Ascending aorta (tissue), 2 donors: Measurements from ENCODE around the gene IFITM2. TPM values are rescaled to one million over a fixed set of nuclear protein-coding genes. Genes with fewer than 3 reads are reported as not detected.
"Not testable (repeated sequence)": the region's sequence is repeated elsewhere in the genome, so short reads cannot be mapped to it uniquely, and the experiment has no call there.

ENCODE experiments used
- DNase-seq, 2 donors: peaks; one replicate each; pipeline ENCODE4 v3.0.0-alpha.2; 2019; ENCODE audit warnings: low spot score in 2 of 2
- H3K27ac ChIP-seq, 2 donors: fragments of 200-600 bp; sonication (generic); one replicate each; pipeline ENCODE4 v1.5.1; 2016 to 2017; ENCODE audit warnings: mild to moderate bottlenecking in 1 of 2
- H3K27me3 ChIP-seq: fragments of 200-600 bp; sonication (generic); one replicate; pipeline ENCODE4 v1.5.1; 2017
- H3K36me3 ChIP-seq, 2 donors: fragments of 200-600 bp; sonication (generic); one replicate each; pipeline ENCODE4 v1.5.1; 2016
- H3K4me1 ChIP-seq, 2 donors: fragments of 200-600 bp; sonication (generic); one replicate each; pipeline ENCODE4 v1.5.1; 2016 to 2017; ENCODE audit warnings: mild to moderate bottlenecking in 1 of 2
- H3K4me3 ChIP-seq, 2 donors: fragments of 200-600 bp; sonication (generic); one replicate each; pipeline ENCODE4 v1.5.1; 2016 to 2017; ENCODE audit warnings: mild to moderate bottlenecking in 1 of 2
- H3K9me3 ChIP-seq, 2 donors: fragments of 200-600 bp; sonication (generic); one replicate each; pipeline ENCODE4 v1.5.1; 2016
- intact Hi-C: fragments of 100-400 bp; cut with DNase I; formaldehyde crosslinking; loops from one replicate; pipeline ENCODE4 v1.15.1; 2023
- total RNA-seq: library from RNA; depleted of rRNA; stranded (reverse); fragments of >200 nt; gene quantifications from one replicate; pipeline ENCODE4 v1.1.0, GENCODE V29; 2016
- TF ChIP-seq, protein P1 (sequence below), 3 experiments: fragments of 200-600 bp in 2 of 3; fragments of 450-650 bp in 1 of 3; sonication (generic) in 2 of 3; IDR thresholded peaks; one replicate each; pipeline ENCODE4 v1.5.1; 2016 to 2019; ENCODE audit warnings: antibody characterized with exemption in 3 of 3, mild to moderate bottlenecking in 1 of 3, moderate library complexity in 1 of 3

Gene IFITM2
- total RNA-seq, 1 donor from 2014 or later = 1,131 TPM

DNA sequence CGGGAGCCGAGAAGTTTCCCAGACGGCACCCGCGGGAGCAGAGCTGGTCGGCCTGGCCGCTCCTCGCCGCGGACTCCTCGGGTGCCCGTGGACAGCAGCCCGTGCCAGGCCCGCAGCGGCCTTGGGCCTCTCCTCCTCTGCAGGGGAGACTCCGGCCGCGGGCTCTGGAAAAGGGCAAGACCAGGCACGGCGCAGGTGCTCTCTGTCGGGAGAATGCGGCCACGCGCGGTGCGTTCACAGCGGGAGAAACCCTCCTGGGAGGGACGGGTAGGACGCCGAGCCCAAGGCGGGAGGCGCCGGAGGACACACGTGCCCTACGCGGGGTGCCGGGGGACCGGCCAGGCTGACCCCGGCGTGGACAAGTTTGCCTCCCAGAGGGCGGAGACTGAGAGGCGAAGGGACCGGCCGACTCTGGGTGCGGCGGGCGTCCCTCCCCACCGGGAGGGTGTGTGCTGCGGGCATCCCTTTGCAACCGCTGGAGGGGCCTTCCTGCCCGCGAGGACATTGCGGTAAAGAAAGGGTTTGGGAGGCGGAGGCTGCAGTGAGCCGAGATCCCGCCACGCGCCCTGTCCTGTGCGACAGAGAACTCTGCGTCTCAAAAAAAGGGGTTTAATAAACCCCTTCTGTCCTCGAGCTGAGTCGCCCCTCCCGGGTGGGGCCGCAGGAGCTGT, 8.6 kb downstream of the IFITM2 start:
- DNase-seq = no peak
- Histone ChIP-seq H3K9me3 (no peaks in the 10 kb centered on the region), H3K4me3 (peak overlapping the region; percentile 47 to 62), H3K4me1 (peaks cover 0 to 10% of the 10 kb centered on the region in 2 donors), H3K27ac (peak overlapping the region; percentile 6 to 66), H3K36me3 (no peaks in the 10 kb centered on the region), H3K27me3 (no peaks in the 10 kb centered on the region)
- intact Hi-C loops = no loop called here
- TF ChIP-seq, protein P1, sequence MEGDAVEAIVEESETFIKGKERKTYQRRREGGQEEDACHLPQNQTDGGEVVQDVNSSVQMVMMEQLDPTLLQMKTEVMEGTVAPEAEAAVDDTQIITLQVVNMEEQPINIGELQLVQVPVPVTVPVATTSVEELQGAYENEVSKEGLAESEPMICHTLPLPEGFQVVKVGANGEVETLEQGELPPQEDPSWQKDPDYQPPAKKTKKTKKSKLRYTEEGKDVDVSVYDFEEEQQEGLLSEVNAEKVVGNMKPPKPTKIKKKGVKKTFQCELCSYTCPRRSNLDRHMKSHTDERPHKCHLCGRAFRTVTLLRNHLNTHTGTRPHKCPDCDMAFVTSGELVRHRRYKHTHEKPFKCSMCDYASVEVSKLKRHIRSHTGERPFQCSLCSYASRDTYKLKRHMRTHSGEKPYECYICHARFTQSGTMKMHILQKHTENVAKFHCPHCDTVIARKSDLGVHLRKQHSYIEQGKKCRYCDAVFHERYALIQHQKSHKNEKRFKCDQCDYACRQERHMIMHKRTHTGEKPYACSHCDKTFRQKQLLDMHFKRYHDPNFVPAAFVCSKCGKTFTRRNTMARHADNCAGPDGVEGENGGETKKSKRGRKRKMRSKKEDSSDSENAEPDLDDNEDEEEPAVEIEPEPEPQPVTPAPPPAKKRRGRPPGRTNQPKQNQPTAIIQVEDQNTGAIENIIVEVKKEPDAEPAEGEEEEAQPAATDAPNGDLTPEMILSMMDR (IDR thresholded peaks at IDR 0.05) = no peak

GRCh38 chr11:316891-317301, 9.3 kb downstream of the IFITM2 start:
- no peak for DNase-seq
- Histone ChIP-seq H3K27ac (peak overlapping the region; percentile 61 to 66), H3K4me3 (peak overlapping the region; percentile 47 to 53), H3K27me3 (no peaks in the 10 kb centered on the region), H3K9me3 (no peaks in the 10 kb centered on the region), H3K4me1 (peaks cover 0 to 7% of the 10 kb centered on the region in 2 donors), H3K36me3 (no peaks in the 10 kb centered on the region)
- TF ChIP-seq, protein P1 (IDR thresholded peaks at IDR 0.05) = no peak
- intact Hi-C loops = no loop called here

DNA sequence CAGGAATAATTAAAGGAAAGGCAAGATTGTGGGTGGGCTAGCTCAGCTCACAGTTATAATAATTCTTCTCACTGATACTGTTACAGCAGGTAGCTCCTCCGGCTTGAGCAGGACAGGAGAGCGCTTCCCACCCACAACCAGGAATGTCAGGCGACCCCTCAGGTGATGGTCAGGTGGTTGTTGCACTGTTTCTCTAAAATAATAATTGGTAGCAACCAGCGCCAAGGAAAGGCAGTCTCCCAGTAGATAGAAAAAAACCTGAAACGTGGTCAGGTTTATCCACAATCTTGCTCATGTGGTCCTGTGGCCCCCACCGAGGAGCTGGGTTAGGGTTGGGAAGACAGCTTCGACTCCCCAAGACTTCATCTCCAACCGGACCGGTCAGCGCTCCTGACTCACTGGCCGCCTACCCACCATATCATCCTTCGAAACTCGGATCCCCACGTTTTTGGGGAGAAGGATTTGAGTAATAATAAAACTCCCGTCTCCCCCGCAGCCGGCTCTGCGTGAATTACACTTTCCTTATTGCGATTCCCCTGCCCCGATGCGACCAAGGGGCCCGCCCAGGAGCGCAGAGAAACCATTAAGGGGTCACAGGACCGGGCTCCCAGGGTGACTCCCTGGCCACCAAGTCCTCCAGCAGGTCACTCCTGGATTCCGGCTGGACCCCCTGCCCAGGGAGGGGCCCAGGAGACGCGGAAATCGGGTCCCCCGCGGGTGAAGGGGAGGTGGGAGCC, 10.2 kb downstream of the IFITM2 start:
- H3K27me3 ChIP-seq, DNase-seq, intact Hi-C loops, H3K4me1 ChIP-seq, H3K9me3 ChIP-seq, H3K36me3 ChIP-seq: not testable (repeated sequence)
- Histone ChIP-seq H3K27ac (peak overlapping the region; percentile 45 to 61), H3K4me3 (peak overlapping the region in 1 of 2 donors; percentile 53)

DNA sequence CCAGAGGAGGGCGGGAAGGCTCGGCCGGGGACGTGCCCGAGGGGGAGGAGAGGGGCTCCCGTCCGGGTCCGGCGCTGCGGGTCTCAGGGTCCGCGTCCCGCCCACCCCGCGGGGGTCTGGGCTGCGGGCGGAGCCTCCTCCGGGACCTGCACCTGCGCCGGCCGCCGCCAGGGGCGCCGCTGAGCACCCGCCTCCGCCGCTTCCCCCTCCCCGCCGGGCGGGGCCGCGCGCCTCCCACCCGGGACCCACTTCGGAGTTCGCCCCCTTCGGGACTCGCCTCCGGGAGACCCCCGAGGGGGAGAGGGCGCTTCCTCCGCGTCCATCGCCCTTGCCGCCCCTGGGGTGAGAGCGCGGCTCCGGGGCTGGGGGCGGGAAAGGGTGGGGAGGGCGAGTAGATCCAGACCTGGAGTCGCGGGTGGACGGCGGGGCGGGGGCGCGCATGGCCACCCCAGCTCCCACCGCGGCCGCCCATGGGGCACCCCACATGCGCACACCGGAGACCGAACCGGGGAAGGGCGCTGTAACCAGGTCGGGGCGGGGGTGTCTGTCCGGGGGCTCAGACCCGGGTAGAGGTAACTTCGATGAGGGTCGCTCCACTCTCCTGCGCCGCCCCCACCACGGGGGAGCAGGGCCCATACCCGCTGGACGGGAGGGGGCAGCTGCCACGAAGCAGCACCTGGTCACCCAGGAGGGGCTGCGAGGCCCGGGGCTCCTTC, 10.9 kb downstream of the IFITM2 start:
- H3K27me3 ChIP-seq, intact Hi-C loops, DNase-seq, H3K36me3 ChIP-seq, H3K9me3 ChIP-seq, H3K4me1 ChIP-seq: not testable (repeated sequence)
- Histone ChIP-seq H3K4me3 (peak overlapping the region; percentile 51 to 83), H3K27ac (peak overlapping the region; percentile 92 to 94)

GRCh38 chr11:319121-319887, 11.7 kb downstream of the IFITM2 start:
- H3K4me1 ChIP-seq, intact Hi-C loops, H3K27me3 ChIP-seq, H3K36me3 ChIP-seq, H3K9me3 ChIP-seq: not testable (repeated sequence)
- Histone ChIP-seq H3K27ac (peak overlapping the region; percentile 92 to 94), H3K4me3 (peak overlapping the region; percentile 51 to 83)
- peak in 1 of 2 donors; percentile 72 for DNase-seq
- TF ChIP-seq, protein P1 (IDR thresholded peaks at IDR 0.05) = peak in 1 of 3 experiments; percentile 15

DNA sequence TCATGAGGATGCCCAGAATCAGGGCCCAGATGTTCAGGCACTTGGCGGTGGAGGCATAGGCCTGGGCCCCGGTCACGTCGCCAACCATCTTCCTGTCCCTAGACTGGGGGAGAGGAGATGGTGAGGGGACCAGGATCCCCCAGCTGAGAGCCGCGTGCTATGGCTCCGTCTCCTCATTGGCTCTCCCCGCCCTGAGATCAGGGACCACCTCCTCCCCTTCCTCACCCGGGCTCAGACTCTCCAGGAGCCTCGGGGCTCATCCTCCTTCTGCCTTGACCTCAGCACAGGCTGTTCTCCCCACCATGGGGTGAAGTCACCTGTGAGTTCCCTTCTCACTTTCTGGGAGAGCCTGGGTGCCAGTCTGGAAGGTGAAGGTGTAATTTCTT, 12.3 kb downstream of the IFITM2 start:
- H3K27ac ChIP-seq = peak overlapping the region; percentile 92 to 94

More for the DNA sequence above, 12.3 kb downstream of the IFITM2 start:
- not testable (repeated sequence) for H3K27me3 ChIP-seq, H3K4me1 ChIP-seq, H3K36me3 ChIP-seq, DNase-seq, H3K9me3 ChIP-seq
- intact Hi-C loops = loop anchor here (1.0 kb wide), 1 partner anchor 35 kb away; no protein-coding TSS in a partner anchor
- H3K4me3 ChIP-seq = peak overlapping the region; percentile 56 to 83
